ENCODE results near the gene SPG7. TPM values are rescaled to one million over a fixed set of nuclear protein-coding genes. Genes with fewer than 3 reads are reported as not detected.
A peak's percentile ranks its signal among the peaks of the same experiment; 100 is the strongest.
"Not testable (repeated sequence)": the region's sequence is repeated elsewhere in the genome, so short reads cannot be mapped to it uniquely, and the experiment has no call there.

SPG7 gene
- 100 to 1,000 TPM in 1 of 4 donors, 10 to 100 TPM in 3; 79.0 to 156 (median 92.3) TPM for total RNA-seq

GRCh38 chr16:89507834-89508590 is at the start of gene SPG7:
Gene SPG7 (plus strand): TSS chr16:89508403. CDS start chr16:89508418, 15 bp downstream.
- peak in 1 of 2 donors; percentile 73 for TF ChIP-seq POLR2A (IDR thresholded peaks at IDR 0.05)
- TF ChIP-seq, protein P1, sequence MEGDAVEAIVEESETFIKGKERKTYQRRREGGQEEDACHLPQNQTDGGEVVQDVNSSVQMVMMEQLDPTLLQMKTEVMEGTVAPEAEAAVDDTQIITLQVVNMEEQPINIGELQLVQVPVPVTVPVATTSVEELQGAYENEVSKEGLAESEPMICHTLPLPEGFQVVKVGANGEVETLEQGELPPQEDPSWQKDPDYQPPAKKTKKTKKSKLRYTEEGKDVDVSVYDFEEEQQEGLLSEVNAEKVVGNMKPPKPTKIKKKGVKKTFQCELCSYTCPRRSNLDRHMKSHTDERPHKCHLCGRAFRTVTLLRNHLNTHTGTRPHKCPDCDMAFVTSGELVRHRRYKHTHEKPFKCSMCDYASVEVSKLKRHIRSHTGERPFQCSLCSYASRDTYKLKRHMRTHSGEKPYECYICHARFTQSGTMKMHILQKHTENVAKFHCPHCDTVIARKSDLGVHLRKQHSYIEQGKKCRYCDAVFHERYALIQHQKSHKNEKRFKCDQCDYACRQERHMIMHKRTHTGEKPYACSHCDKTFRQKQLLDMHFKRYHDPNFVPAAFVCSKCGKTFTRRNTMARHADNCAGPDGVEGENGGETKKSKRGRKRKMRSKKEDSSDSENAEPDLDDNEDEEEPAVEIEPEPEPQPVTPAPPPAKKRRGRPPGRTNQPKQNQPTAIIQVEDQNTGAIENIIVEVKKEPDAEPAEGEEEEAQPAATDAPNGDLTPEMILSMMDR (IDR thresholded peaks at IDR 0.05): peak in 1 of 3 donors; percentile 14
- peak; percentile 63 to 96 for DNase-seq (ENCODE audit: low spot score in 2 of 2)
- peak within 1 kb of the TSS; percentile 93 for H3K4me3 ChIP-seq (ENCODE audit: low read depth, poor library complexity, severe bottlenecking)
- WGBS, 2 donors: 2% methylated on average over 48 of the region's 90 CpGs; no CpG with 5 or more reads in 1 of the 2 donors
- intact Hi-C loops (cut with DNase I; ENCODE audit: low total_unique reads): no loop called here

- H3K4me3 ChIP-seq (ENCODE audit: low read depth, poor library complexity, severe bottlenecking): no peak overlapping the region
- TF ChIP-seq, protein P1 (IDR thresholded peaks at IDR 0.05): no peak
- no peak for TF ChIP-seq POLR2A (IDR thresholded peaks at IDR 0.05)
- no peak for DNase-seq (ENCODE audit: low spot score in 2 of 2)
- WGBS, 2 donors: 58 to 70% methylated on average over 5 to 7 of the region's 7 CpGs
- intact Hi-C loops (cut with DNase I; ENCODE audit: low total_unique reads): no loop called here
Measured at GRCh38 chr16:89458551-89458950, 49.7 kb upstream of the SPG7 start.

DNA sequence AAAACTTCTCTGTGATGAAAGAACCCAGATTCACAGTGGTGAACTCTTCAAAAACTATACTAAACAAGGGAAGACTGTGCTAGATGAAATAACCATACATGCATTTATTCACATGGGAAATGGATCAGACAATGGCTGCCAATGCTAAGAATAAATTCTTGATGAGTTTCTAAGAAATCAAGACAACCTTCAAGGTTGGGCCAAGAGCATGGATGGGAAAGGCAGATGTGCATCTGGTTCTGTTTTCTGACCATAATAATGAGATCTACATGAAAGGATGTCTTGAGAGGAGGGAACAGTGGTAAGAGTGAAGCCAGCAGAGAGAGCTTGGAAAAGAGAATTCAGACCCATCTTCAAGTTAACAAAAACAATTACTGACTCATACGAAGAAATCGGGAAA is 49.2 kb upstream of the SPG7 start:
- no peak for DNase-seq (ENCODE audit: low spot score in 2 of 2)
- intact Hi-C loops (cut with DNase I; ENCODE audit: low total_unique reads): no loop called here
- no peak overlapping the region for H3K4me3 ChIP-seq (ENCODE audit: low read depth, poor library complexity, severe bottlenecking)
- TF ChIP-seq, protein P1 (IDR thresholded peaks at IDR 0.05): no peak
- WGBS, 2 donors: 56 to 58% methylated on average over 2 of the region's 2 CpGs

DNA sequence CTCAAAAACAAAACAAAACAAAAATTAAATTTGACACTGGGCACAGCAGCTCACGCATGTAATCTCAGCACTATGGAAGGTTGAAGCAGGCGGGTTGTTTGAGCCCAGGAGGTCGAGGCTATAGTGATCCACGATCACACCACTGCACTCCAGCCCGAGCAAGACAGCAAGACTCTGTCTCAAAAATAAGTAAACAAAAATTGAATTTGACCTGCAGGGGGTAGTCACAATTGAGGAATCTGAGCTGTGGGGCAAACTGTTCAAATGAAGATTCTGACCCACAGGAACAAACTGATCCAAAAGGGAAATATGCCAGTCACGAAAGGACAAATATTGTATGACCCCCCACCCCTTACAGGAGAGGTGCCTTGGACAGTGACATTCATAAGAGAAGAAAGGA is 47.6 kb upstream of the SPG7 start:
- DNase-seq (ENCODE audit: low spot score in 2 of 2): no peak
- intact Hi-C loops (cut with DNase I; ENCODE audit: low total_unique reads): no loop called here
- WGBS, 2 donors: 88 to 93% methylated on average over 6 of the region's 6 CpGs
- TF ChIP-seq, protein P1 (IDR thresholded peaks at IDR 0.05): no peak
- no peak for TF ChIP-seq POLR2A (IDR thresholded peaks at IDR 0.05)
- H3K4me3 ChIP-seq (ENCODE audit: low read depth, poor library complexity, severe bottlenecking): no peak overlapping the region

DNA sequence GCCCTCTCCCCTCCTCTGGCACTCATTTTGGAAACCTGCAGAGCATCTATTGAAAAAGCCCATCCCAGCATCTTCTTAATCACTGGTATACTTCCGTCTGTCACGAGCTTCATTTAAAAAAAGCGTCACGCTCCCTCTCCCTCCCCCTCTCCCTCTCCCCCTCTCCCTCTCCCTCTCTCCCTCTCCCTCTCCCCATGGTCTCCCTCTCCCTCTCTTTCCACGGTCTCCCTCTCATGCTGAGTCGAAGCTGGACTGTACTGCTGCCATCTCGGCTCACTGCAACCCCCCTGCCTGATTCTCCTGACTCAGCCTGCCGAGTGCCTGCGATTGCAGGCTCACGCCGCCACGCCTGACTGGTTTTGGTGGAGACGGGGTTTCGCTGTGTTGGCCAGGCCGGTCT is 46.3 kb upstream of the SPG7 start:
- H3K4me3 ChIP-seq (ENCODE audit: low read depth, poor library complexity, severe bottlenecking); DNase-seq (ENCODE audit: low spot score in 2 of 2); intact Hi-C loops (cut with DNase I; ENCODE audit: low total_unique reads): not testable (repeated sequence)
- WGBS, 2 donors: 82 to 83% methylated on average over 11 to 15 of the region's 15 CpGs

- DNase-seq (ENCODE audit: low spot score in 2 of 2); intact Hi-C loops (cut with DNase I; ENCODE audit: low total_unique reads): not testable (repeated sequence)
- 97% methylated on average over 11 of the region's 30 CpGs; no CpG with 5 or more reads in 1 of the 2 donors for WGBS, 2 donors
Measured at GRCh38 chr16:89462639-89463038, 45.6 kb upstream of the SPG7 start.

GRCh38 chr16:89463312-89463711 is 44.9 kb upstream of the SPG7 start:
- DNase-seq (ENCODE audit: low spot score in 2 of 2); intact Hi-C loops (cut with DNase I; ENCODE audit: low total_unique reads); H3K4me3 ChIP-seq (ENCODE audit: low read depth, poor library complexity, severe bottlenecking): not testable (repeated sequence)
- WGBS, 2 donors: 48 to 66% methylated on average over 5 of the region's 5 CpGs

More at GRCh38 chr16:89462639-89463038, 45.6 kb upstream of the SPG7 start:
- not testable (repeated sequence) for H3K4me3 ChIP-seq (ENCODE audit: low read depth, poor library complexity, severe bottlenecking)
